Astrocyte of the hippocampus (primary cell): ENCODE data around the gene GALNT2.

Source experiments
- DNase-seq: peaks from one replicate; pipeline ENCODE4 v3.0.0; 2011; ENCODE audit warnings: low read depth, low spot score

GALNT2 gene

GRCh38 chr1:230276401-230276800, 209.4 kb downstream of the GALNT2 start:
- DNase-seq: no peak

- peak; percentile 75 for DNase-seq
These were observed 210.4 kb downstream of the GALNT2 start for GRCh38 chr1:230277201-230278025.

- no peak for DNase-seq
These were observed 211.3 kb downstream of the GALNT2 start for GRCh38 chr1:230278376-230278775.

GRCh38 chr1:230278871-230279582, 212.0 kb downstream of the GALNT2 start:
- DNase-seq: no peak

GRCh38 chr1:230279583-230279945, 212.5 kb downstream of the GALNT2 start:
- no peak for DNase-seq

- no peak for DNase-seq
These were observed 213.2 kb downstream of the GALNT2 start for GRCh38 chr1:230280054-230280795.

- no peak for DNase-seq
These were observed 213.9 kb downstream of the GALNT2 start for GRCh38 chr1:230280906-230281413.

GRCh38 chr1:230281556-230281955, 214.5 kb downstream of the GALNT2 start:
- DNase-seq: no peak

- no peak for DNase-seq
These were observed 215.1 kb downstream of the GALNT2 start for GRCh38 chr1:230282157-230282556.

- DNase-seq: no peak
These were observed 216.6 kb downstream of the GALNT2 start for GRCh38 chr1:230283678-230284077.

- DNase-seq: no peak
These were observed 217.9 kb downstream of the GALNT2 start for GRCh38 chr1:230284891-230285290.

- no peak for DNase-seq
These were observed 218.3 kb downstream of the GALNT2 start for GRCh38 chr1:230285351-230285750.

- no peak for DNase-seq
These were observed 219.3 kb downstream of the GALNT2 start for GRCh38 chr1:230286166-230286889.

GRCh38 chr1:230286890-230287269, 219.8 kb downstream of the GALNT2 start:
- no peak for DNase-seq

GRCh38 chr1:230287674-230288315, 220.8 kb downstream of the GALNT2 start:
- DNase-seq: no peak

GRCh38 chr1:230288641-230289349, 221.8 kb downstream of the GALNT2 start:
- DNase-seq: no peak

- DNase-seq: no peak
These were observed 222.3 kb downstream of the GALNT2 start for GRCh38 chr1:230289350-230289644.

- DNase-seq: no peak
These were observed 224.9 kb downstream of the GALNT2 start for GRCh38 chr1:230291731-230292620.

GRCh38 chr1:230292689-230293389, 225.8 kb downstream of the GALNT2 start:
- no peak for DNase-seq
